HEK293T (cell line): ENCODE results near the gene RFNG.

Experiments
- ARNT ChIP-seq: fragments of 450-650 bp; IDR thresholded peaks from 2 replicates; pipeline ENCODE4 v1.6.1; 2017; ENCODE audit warnings: mild to moderate bottlenecking
- BHLHE40 ChIP-seq: fragments of 450-650 bp; IDR thresholded peaks from 2 replicates; pipeline ENCODE4 v1.6.1; 2016; ENCODE audit warnings: mild to moderate bottlenecking, moderate library complexity, borderline replicate concordance
- ELF4 ChIP-seq: fragments of 450-650 bp; IDR thresholded peaks from 2 replicates; pipeline ENCODE4 v1.6.1; 2017; ENCODE audit warnings: antibody characterized with exemption
- FOXA1 ChIP-seq: fragments of 450-650 bp; IDR thresholded peaks from 2 replicates; pipeline ENCODE4 v1.6.1; 2016; ENCODE audit warnings: mild to moderate bottlenecking
- FOXK2 ChIP-seq: fragments of 450-650 bp; IDR thresholded peaks from 2 replicates; pipeline ENCODE4 v1.6.1; 2016; ENCODE audit warnings: mild to moderate bottlenecking
- FOXM1 ChIP-seq: fragments of 450-650 bp; IDR thresholded peaks from 2 replicates; pipeline ENCODE4 v1.6.1; 2017; ENCODE audit warnings: mild to moderate bottlenecking, borderline replicate concordance
- HDGF ChIP-seq: fragments of 450-650 bp; IDR thresholded peaks from 2 replicates; pipeline ENCODE4 v1.6.1; 2017; ENCODE audit warnings: antibody characterized with exemption, borderline replicate concordance
- NFRKB ChIP-seq: fragments of 450-650 bp; IDR thresholded peaks from 2 replicates; pipeline ENCODE4 v1.6.1; 2016; ENCODE audit warnings: mild to moderate bottlenecking, moderate library complexity
- SP1 ChIP-seq: fragments of 450-650 bp; IDR thresholded peaks from 2 replicates; pipeline ENCODE4 v1.6.1; 2017
- SUZ12 ChIP-seq: fragments of 450-650 bp; IDR thresholded peaks from 2 replicates; pipeline ENCODE4 v1.6.1; 2016; ENCODE audit warnings: mild to moderate bottlenecking
- ZNF384 ChIP-seq: fragments of 450-650 bp; IDR thresholded peaks from 2 replicates; pipeline ENCODE4 v1.6.1; 2016

GRCh38 chr17:82019690-82020571, 31.7 kb downstream of the RFNG start:
- TF ChIP-seq HDGF (peak; percentile 75; the same call in 1 of the 2 replicates), BHLHE40 (no peak), SP1 (no peak), SUZ12 (no peak), NFRKB (no peak), FOXK2 (no peak), FOXA1 (no peak), ELF4 (no peak), FOXM1 (no peak), ZNF384 (no peak), ARNT (no peak)
